ENCODE measurements around the gene MR1. TPM values are rescaled to one million over a fixed set of nuclear protein-coding genes. Genes with fewer than 3 reads are reported as not detected.

MR1 gene
- total and polyA plus RNA-seq, 9 of the 15 experiments (the other 6 are each of a cell fraction or from before 2014, with no cell fraction given), result 9.7 to 21.7 (median 15.6) TPM

DNA sequence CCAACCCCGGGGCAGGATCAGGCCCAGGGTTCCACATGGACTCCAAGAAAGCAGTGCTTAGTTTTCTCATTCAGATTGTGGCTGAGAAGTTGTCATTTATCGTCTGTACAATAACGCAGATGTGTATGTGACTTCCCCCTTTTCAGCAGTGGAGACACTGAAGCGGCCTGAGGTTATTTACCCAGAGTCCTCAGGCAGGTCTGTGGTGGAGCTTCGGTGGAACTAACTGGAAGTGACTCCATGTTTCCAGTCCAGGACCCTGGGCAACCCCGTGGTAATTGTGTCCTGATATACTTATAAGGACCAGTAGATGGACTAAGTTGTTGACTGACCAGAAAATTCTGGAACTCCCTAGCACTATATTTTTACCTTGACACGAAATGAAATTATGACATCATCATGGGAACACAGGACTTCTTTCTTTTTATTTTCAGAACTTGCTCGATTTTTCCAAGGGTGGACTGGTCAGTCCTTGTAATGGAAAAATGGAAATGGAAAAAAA lies 53.7 kb downstream of the MR1 start (continued):
- TF ChIP-seq ZNF644 (tag; IDR thresholded peaks at IDR 0.05; ENCODE audit: low read depth), result 0 out of 2 replicates have a peak, but pooled peaks have one; percentile 62
- TF ChIP-seq MECOM (CRISPR knock-in tag; IDR thresholded peaks at IDR 0.05), result no peak
- TF ChIP-seq MTA1 (IDR thresholded peaks at IDR 0.05; ENCODE audit: borderline replicate concordance), result peak; percentile 73; the same call in 1 of the 2 replicates
- no peak for TF ChIP-seq HNRNPK (IDR thresholded peaks at IDR 0.05; ENCODE audit: low read depth, low read length, poor library complexity, severe bottlenecking)
- TF ChIP-seq ILK (tag; IDR thresholded peaks at IDR 0.05; ENCODE audit: borderline replicate concordance, low read depth), result no peak
- TF ChIP-seq, protein P1, sequence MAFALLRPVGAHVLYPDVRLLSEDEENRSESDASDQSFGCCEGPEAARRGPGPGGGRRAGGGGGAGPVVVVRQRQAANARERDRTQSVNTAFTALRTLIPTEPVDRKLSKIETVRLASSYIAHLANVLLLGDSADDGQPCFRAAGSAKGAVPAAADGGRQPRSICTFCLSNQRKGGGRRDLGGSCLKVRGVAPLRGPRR (CRISPR knock-in tag; IDR thresholded peaks at IDR 0.05), result no peak; the same call in 1 of the 2 replicates
- no peak for TF ChIP-seq ZFP1 (CRISPR knock-in tag; IDR thresholded peaks at IDR 0.05)
- no peak for TF ChIP-seq LARP7 (IDR thresholded peaks at IDR 0.05)
- no peak for TF ChIP-seq CREM (IDR thresholded peaks at IDR 0.05; ENCODE audit: low read depth)
- TF ChIP-seq PTTG1 (tag; IDR thresholded peaks at IDR 0.05; ENCODE audit: low read depth), result no peak
- TF ChIP-seq, protein P2, sequence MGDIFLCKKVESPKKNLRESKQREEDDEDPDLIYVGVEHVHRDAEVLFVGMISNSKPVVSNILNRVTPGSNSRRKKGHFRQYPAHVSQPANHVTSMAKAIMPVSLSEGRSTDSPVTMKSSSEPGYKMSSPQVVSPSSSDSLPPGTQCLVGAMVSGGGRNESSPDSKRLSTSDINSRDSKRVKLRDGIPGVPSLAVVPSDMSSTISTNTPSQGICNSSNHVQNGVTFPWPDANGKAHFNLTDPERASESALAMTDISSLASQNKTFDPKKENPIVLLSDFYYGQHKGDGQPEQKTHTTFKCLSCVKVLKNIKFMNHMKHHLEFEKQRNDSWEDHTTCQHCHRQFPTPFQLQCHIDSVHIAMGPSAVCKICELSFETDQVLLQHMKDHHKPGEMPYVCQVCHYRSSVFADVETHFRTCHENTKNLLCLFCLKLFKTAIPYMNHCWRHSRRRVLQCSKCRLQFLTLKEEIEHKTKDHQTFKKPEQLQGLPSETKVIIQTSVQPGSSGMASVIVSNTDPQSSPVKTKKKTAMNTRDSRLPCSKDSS (IDR thresholded peaks at IDR 0.05; ENCODE audit: low read depth, partially characterized antibody), result no peak
- no peak for TF ChIP-seq ZNF277 (CRISPR knock-in tag; IDR thresholded peaks at IDR 0.05; ENCODE audit: borderline replicate concordance)
- no peak for TF ChIP-seq SAFB2 (IDR thresholded peaks at IDR 0.05; ENCODE audit: borderline replicate concordance, low read depth, low read length, severe bottlenecking)
- TF ChIP-seq EWSR1 (IDR thresholded peaks at IDR 0.05; ENCODE audit: borderline replicate concordance, low read depth, partially characterized antibody), result no peak
- TF ChIP-seq ZNF24 (IDR thresholded peaks at IDR 0.05), result no peak
- no peak for TF ChIP-seq SMARCB1 (IDR thresholded peaks at IDR 0.05; ENCODE audit: insufficient read length, low read depth)
- TF ChIP-seq POLR2B (IDR thresholded peaks at IDR 0.05; ENCODE audit: low read depth, partially characterized antibody), result no peak
- TF ChIP-seq TRIM28 (IDR thresholded peaks at IDR 0.05), result no peak
- TF ChIP-seq DMBX1 (CRISPR knock-in tag; IDR thresholded peaks at IDR 0.05; ENCODE audit: borderline replicate concordance), result peak; percentile 73; the same call in 1 of the 2 replicates
- no peak for TF ChIP-seq MCM7 (IDR thresholded peaks at IDR 0.05)
- TF ChIP-seq, protein P3, sequence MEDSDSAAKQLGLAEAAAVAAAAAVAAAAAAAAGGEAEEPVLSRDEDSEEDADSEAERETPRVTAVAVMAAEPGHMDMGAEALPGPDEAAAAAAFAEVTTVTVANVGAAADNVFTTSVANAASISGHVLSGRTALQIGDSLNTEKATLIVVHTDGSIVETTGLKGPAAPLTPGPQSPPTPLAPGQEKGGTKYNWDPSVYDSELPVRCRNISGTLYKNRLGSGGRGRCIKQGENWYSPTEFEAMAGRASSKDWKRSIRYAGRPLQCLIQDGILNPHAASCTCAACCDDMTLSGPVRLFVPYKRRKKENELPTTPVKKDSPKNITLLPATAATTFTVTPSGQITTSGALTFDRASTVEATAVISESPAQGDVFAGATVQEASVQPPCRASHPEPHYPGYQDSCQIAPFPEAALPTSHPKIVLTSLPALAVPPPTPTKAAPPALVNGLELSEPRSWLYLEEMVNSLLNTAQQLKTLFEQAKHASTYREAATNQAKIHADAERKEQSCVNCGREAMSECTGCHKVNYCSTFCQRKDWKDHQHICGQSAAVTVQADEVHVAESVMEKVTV (CRISPR knock-in tag; IDR thresholded peaks at IDR 0.05), result peak; percentile 42
- no peak for TF ChIP-seq ZNF444 (CRISPR knock-in tag; IDR thresholded peaks at IDR 0.05)
- TF ChIP-seq GTF2A2 (tag; IDR thresholded peaks at IDR 0.05), result no peak
- TF ChIP-seq HDAC2 (IDR thresholded peaks at IDR 0.05), result 0 out of 2 replicates have a peak, but pooled peaks have one; percentile 17
